Ishikawa (cell line): ENCODE results near the gene ZSCAN32.

Experiments used
- CEBPB ChIP-seq: IDR thresholded peaks from 2 replicates; pipeline ENCODE4 v1.6.1; 2012
- CREB1 ChIP-seq: IDR thresholded peaks from 2 replicates; pipeline ENCODE4 v1.6.1; 2012; ENCODE audit warnings: low read depth
- EGR1 ChIP-seq: IDR thresholded peaks from 2 replicates; pipeline ENCODE4 v1.6.1; 2012
- EP300 ChIP-seq: IDR thresholded peaks from 2 replicates; pipeline ENCODE4 v1.6.1; 2012; ENCODE audit warnings: borderline replicate concordance
- FOXM1 ChIP-seq: IDR thresholded peaks from 2 replicates; pipeline ENCODE4 v1.6.1; 2012; ENCODE audit warnings: low read depth, borderline replicate concordance
- MAX ChIP-seq: IDR thresholded peaks from 2 replicates; pipeline ENCODE4 v1.6.1; 2012
- NFIC ChIP-seq: IDR thresholded peaks from 2 replicates; pipeline ENCODE4 v1.6.1; 2012
- RAD21 ChIP-seq: IDR thresholded peaks from 2 replicates; pipeline ENCODE4 v1.6.1; 2012; ENCODE audit warnings: low read depth
- REST ChIP-seq: IDR thresholded peaks from 2 replicates; pipeline ENCODE4 v1.6.1; 2012; ENCODE audit warnings: low read depth, mild to moderate bottlenecking
- TAF1 ChIP-seq: IDR thresholded peaks from 2 replicates; pipeline ENCODE4 v1.6.1; 2012; ENCODE audit warnings: low read depth, mild to moderate bottlenecking
- TCF12 ChIP-seq: IDR thresholded peaks from 2 replicates; pipeline ENCODE4 v1.6.1; 2012; ENCODE audit warnings: low read depth
- TEAD4 ChIP-seq: IDR thresholded peaks from 2 replicates; pipeline ENCODE4 v1.6.1; 2012
- YY1 ChIP-seq: IDR thresholded peaks from 2 replicates; pipeline ENCODE4 v1.6.1; 2012; ENCODE audit warnings: low read depth
- ZBTB7A ChIP-seq: IDR thresholded peaks from 2 replicates; pipeline ENCODE4 v1.6.1; 2012; ENCODE audit warnings: low read depth
- TF ChIP-seq, protein P1 (sequence below): IDR thresholded peaks from 2 replicates; pipeline ENCODE4 v1.6.1; 2012

Gene ZSCAN32

GRCh38 chr16:3400779-3401688 is at the start of gene ZSCAN32, which contains the start of gene ZNF174:
Gene ZSCAN32 (minus strand): TSS chr16:3401004. CDS start chr16:3397557, 3,447 bp downstream.
Gene ZNF174 (plus strand): TSS chr16:3401215. CDS start chr16:3402005, 790 bp downstream.
- peak; percentile 9; the same call in 1 of the 2 replicates for TF ChIP-seq YY1
- TF ChIP-seq MAX, result peak; percentile 77
- TF ChIP-seq, protein P1, sequence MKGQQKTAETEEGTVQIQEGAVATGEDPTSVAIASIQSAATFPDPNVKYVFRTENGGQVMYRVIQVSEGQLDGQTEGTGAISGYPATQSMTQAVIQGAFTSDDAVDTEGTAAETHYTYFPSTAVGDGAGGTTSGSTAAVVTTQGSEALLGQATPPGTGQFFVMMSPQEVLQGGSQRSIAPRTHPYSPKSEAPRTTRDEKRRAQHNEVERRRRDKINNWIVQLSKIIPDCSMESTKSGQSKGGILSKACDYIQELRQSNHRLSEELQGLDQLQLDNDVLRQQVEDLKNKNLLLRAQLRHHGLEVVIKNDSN, result no peak; the same call in 1 of the 2 replicates
- no peak for TF ChIP-seq EGR1
- no peak for TF ChIP-seq NFIC
- no peak for TF ChIP-seq FOXM1
- TF ChIP-seq ZBTB7A, result no peak
- TF ChIP-seq CEBPB, result no peak
- 0 out of 2 replicates have a peak, but pooled peaks have one; percentile 12 for TF ChIP-seq TEAD4
- no peak for TF ChIP-seq RAD21
- TF ChIP-seq REST, result no peak
- TF ChIP-seq EP300, result no peak
- no peak; the same call in 1 of the 2 replicates for TF ChIP-seq CREB1
- peak; percentile 67 for TF ChIP-seq TCF12
- TF ChIP-seq TAF1, result peak; percentile 98

DNA sequence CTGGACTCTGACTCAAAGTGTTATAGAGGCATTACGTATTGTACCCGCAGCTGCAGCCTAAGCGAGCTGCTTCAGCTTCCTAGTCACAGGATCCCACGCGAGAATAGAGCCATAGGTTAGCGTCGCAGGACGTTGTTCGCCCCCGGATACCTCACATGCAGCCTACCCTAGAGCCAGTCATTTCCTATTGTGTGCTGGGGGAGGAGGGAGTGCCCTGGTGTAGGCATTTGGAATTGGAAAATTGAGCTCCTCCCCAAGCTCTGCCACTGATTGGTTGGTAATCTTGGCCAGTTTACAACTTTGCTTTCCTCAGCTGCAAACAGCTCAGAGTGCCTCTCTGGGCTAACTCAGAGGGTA is 43.2 kb upstream of the ZSCAN32 start:
- no peak for TF ChIP-seq RAD21

DNA sequence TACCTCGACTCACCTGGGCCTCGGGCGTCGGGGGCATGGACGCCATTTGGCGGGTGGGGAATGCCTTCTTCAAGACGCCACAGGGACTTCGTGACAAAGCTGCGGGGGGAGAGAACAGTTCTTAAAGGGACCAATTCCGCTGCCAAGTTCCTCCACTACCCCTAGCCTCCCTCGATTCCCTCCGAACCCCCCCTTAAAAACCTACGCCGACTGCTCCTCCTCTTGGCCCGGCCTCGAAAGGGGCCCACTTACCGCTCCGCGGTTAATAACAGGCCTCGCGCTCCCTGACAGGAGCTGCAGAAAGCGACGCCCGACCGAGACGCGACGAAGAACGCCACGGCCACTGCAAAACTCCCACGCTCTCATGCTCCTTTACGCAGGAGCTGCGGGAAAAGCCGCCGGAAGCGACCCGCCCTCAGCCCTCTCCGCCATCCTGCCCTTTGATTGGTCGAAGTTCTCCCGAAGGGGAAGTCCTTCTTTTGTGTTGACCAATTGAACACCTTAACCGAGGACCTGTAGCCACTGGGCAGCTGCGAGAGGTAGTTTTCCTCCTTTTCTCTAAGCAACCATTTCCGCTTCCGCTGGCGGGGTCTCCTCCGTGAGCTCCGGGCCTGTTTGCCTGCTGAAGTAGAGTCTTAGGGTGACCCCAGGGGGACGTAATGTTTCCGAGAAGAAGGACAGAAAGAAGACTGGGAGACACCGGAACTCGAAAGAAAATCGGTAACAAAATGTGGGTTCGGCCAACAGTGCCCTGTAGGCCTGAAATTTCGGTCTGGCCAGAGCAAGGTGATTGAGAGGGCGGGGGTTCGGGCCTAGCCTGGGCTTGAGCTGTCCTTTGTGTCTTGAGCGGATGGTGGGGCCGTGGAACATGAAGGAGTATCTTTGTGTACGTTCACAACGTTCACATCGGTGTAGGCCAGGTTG is 42.6 kb upstream of the ZSCAN32 start, which contains the start of the genes NAA60 and ZNF597:
Gene NAA60 (plus strand): TSS at position 573 of the 924 bp plus-strand sequence. CDS start 32,548 bp downstream, outside the sequence.
Gene ZNF597 (minus strand): TSS at position 397 of the 924 bp plus-strand sequence. CDS start 351 bp downstream, at position 46.
- no peak for TF ChIP-seq ZBTB7A
- peak; percentile 69 for TF ChIP-seq EGR1
- peak; percentile 61 for TF ChIP-seq MAX

DNA sequence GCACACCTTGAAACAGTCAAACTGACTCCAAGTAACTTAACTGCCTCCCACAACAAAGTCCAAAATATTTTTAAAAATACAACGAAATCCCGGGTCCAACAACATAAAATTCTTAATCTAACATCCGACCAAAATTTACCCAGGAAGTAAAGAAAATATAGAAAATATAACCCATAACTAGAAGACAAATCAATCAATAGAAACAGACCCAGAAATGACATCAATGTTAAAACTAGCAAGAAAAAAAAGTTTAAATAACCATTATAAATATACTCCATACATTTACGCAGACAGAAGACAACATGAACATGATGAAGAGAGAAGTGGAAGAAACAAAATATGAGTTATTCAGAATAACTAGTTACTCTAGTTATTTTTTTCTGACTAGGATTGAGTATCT is 38.8 kb upstream of the ZSCAN32 start:
- TF ChIP-seq EGR1, result no peak
- TF ChIP-seq ZBTB7A, result no peak
- TF ChIP-seq YY1, result no peak

- TF ChIP-seq REST, result no peak
- no peak for TF ChIP-seq MAX
- TF ChIP-seq ZBTB7A, result no peak
- no peak for TF ChIP-seq FOXM1
- TF ChIP-seq EGR1, result no peak
- no peak for TF ChIP-seq EP300
- TF ChIP-seq, protein P1, result no peak
- TF ChIP-seq NFIC, result no peak
These were observed 33.6 kb upstream of the ZSCAN32 start for GRCh38 chr16:3434373-3434772.
